Measurements from ENCODE around the gene DDX47.

GRCh38 chr12:12790956-12791355 is 22.2 kb upstream of the DDX47 start:
- TF ChIP-seq CTCF (IDR thresholded peaks at IDR 0.05; ENCODE audit: low read depth, low read length) (no peak), EZH2phosphoT487 (IDR thresholded peaks at IDR 0.05; ENCODE audit: low read depth) (no peak)

Data from OCI-LY3 (cell line).